HG03060 (cell line): ENCODE measurements around the gene AKAP4.

Experiments
- ATAC-seq: cut with Tn5 transposase; IDR thresholded peaks from one replicate; pipeline ENCODE4 v1.9.1; 2021; ENCODE audit warnings: low read depth, moderate number of reproducible peaks; ENCODE audit not compliant: unreplicated experiment

Gene AKAP4

GRCh38 chrX:50200907-50201306, at the start of gene AKAP4:
AKAP4 (minus strand) TSS chrX:50201007; CDS start chrX:50200889, 118 bp downstream.
- no peak for ATAC-seq

GRCh38 chrX:50211510-50211909, 10.7 kb upstream of the AKAP4 start:
- no peak for ATAC-seq

DNA sequence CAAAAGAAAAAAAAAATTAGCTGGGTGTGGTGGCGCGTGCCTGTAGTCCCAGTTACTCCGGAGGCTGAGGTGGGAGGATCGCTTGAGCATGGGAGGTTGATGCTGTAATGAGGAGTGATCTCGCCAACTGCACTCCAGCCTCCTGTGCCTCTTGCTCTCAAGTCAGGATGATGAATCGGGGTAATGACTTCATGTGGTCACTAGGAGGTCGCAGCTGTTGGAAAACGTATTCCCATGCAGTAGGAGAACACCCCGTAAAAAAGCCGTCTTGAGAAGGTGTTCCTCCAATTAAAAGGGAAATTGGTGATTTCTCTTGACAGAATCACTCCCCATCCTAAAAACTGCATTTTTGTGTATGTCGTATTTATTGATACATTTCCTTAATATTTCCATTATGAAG, 5.9 kb upstream of the AKAP4 start:
- ATAC-seq, result no peak

DNA sequence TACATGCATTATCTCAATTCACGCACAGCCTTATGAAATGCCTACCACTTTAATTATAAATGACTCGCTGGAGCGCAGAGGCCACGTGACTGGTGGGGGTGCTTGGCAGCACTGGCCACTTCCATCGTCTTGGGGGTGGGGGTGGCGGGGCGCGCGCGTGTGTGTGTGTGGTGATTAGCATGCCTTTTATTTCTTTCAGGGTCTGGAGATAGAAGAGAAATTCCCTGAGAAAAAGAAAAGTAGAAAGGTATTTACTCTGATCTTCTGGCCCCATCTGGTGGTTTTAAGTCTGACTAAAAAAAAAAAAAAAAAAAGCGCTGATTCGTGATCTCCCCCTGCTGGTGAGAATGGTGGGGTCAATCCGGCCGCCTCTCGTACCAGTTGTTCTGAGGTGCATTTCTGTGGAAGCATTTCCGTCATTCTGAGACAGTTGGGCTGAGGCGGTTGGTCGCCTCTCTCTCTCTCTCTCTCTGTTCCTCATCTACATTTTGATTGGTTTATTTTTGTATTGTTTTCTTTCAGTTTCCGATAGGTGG, 3.6 kb upstream of the AKAP4 start, which contains the start of gene CCNB3:
CCNB3 (plus strand) TSS at position 402 of the 536 bp plus-strand sequence. CDS start 80,399 bp downstream, outside the sequence.
- peak; percentile 85 for ATAC-seq

- no peak for ATAC-seq
These were observed 1.7 kb upstream of the AKAP4 start for GRCh38 chrX:50202539-50202938.

GRCh38 chrX:50198348-50198747, 2.5 kb downstream of the AKAP4 start:
- ATAC-seq, result no peak

DNA sequence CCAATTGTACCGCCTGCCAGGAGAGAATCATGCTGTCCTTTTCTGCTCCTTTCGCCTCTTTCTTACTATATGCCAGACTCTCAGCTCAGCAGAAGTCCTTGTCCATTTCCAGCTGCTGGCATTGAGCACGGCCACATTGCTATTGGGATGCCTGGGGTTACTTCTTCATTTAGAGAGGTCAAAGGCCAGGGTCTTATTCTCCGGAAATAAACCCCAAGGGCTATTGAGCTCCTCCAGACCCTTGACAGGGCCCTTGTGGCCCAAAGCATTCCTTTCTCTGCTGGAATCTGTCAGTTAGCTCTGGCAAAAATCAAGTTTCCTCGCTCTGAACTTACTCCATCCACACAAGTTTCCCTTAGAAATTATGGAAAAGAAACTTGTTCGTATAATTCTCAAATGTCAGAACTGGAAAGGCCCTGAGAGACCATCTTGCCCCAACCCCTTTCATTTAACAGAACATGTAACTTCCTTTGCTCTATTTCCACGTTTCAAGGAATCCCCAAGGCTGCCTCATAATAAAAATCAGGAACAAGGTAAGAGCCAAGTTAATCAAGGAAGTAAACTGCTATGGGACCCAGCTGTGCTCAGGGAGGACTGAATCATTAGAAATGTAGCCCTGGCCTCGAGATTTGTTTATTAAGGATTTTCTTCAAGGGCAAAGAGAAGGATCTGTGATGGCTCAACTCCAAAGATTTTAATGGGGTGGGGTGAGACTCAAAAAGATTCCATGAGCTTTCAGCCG, 11.8 kb downstream of the AKAP4 start:
- ATAC-seq, result no peak

DNA sequence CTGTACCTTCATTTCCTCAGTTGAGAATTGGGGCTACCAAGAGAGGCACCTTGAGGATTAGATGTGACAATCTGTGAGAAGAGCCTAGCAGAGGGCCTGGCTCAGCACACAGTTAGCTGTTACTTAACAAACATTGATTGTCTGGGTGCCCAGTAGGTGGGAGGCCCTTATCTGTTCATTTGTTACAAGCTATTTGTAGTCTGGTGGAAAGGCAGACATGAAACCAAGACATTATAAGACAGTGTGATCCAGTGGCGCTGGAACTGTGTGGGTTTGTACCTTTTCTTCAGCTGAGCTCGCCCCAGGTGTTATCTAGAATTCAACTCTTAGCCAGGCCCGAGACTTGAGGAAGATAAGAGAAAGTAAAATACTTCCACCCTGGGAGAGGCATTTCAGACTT, 16.9 kb downstream of the AKAP4 start:
- ATAC-seq, result no peak

GRCh38 chrX:50180073-50180940, 20.5 kb downstream of the AKAP4 start:
- no peak for ATAC-seq

DNA sequence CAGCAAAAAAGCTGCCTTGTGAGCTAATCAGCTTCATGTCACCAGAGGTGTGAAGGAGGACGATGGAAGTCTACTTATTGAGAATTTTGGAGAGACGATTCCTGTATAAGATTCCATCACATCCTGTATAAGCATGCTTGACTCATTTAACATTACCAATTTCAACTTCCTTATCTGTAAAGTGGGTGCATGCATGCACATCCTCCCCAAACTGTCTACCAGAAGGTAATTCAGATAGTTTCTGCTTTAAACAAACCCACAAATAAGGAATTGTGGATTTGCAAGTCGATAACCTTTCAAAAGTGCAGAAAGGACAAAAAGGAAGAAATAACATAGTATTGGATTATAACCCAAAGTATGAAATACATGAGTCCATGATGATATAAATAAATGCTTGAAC, 31.1 kb downstream of the AKAP4 start:
- no peak for ATAC-seq

DNA sequence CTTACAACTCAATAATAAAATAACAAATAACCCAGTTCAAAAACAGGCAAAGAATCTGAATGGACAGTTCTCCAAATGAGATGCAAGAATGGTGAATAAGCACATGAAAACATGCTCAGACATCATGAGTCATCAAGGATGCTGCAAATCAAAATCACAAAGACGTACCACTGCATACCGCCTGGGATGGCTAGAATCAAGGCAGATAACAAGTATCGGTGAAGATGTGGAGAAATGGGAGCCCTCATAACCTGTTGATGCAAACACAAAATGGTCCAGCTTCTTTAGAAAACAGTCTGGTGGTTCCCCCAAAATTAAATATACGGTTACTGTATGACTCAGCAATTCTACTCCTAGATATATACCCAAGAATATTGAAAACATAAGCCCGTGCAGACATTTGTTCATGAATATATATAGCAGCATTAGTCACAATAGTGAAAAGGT, 32.5 kb downstream of the AKAP4 start:
- ATAC-seq, result peak; percentile 37

DNA sequence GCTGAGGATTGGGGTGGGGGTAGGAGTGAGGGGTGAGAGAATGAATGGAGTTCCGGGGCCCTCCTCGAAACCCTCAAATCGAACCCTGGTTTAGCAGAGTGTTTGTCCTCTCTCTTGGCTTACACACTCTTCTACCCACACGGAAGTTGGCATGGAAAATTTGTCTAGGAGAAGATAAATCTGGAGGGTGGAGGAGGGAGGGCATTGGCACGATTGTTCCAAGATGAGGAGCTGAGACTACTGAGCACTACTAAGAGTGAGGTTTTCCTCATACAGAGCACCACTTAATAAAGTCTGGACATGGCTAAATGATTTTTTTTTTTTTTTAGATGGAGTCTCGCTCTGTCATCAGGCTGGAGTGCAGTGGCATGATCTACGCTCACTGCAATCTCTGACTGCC, 33.4 kb downstream of the AKAP4 start:
- ATAC-seq, result no peak

DNA sequence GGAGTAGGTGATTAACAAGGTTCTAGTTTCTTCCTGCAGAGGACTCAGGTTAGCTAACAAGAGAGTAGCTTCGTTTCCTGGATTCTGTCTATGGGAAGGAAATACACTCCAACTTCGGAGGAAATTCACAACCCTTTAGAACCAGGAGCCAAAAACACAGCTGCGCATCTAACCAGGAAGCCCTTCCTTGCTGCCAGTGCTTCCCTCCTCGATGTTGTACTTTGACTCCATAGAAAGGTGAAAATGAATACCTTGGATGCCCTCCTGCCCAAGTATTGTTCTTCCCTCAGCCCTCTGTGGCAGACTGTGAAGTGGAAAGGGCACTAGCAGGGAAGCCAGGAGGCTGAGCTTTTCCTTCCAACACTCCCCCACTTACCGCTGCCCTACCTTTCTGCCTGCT, 35.1 kb downstream of the AKAP4 start:
- ATAC-seq, result no peak

DNA sequence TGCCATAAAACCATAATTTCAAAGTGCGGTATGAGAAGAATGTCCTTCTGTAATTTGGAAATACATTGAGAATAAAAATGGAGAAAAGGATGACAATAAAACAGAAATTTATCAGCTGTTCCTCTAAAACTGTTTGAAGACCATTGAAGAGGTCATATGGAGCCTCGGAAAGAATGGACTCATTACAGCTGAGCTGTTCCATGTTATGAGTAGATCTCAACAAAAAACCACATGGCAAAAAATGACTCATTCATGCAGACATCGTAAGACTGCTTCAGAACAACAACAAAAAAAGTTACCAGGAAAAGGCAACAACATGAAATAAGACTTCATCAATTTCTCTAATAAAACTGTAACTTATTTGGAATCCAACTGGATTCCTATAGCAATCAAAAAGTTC, 39.7 kb downstream of the AKAP4 start:
- ATAC-seq, result no peak

DNA sequence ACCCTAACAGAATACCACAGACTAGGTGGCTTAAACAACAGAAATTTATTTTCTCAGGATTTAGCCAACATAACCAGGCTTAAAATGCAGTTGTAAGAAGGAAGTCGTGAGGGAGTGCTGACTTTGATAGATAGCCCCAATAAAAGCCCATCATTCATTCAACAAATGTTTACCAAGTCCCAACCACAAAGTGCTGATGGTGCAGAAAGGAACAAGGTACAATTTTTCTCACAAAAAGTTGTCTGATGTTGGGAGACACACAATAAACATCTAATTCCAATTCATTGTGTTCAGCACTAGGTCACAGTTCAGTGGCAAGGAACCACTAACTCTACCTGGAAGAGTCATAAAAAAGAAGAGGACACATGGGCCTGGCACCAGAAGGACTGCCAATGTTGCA, 42.2 kb downstream of the AKAP4 start:
- no peak for ATAC-seq

- ATAC-seq, result no peak
These were observed 43.2 kb downstream of the AKAP4 start for GRCh38 chrX:50157545-50158135.

GRCh38 chrX:50154429-50154828, 46.4 kb downstream of the AKAP4 start:
- no peak for ATAC-seq

DNA sequence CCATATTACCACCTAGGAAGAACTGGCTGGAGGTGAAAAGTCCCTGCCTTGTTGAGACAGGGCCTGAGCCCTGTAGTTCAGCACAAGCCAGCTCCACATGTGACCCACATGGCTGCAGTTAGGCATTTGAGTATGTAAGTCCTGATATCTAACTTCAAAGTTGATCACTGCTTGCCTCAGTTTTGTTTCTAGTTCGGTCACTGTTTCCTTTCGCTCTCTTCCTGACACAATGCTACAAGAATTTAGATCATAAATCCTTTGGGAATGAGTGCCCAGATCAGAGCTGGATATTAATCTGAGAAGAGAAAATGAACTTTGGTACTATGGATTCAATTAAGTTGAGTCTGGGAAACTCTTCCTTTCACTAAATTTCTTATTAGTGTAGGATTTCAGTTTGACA, 48.4 kb downstream of the AKAP4 start:
- ATAC-seq, result no peak

GRCh38 chrX:50147972-50148371, 52.8 kb downstream of the AKAP4 start:
- ATAC-seq, result no peak
